Fibroblast of lung (primary cell): ENCODE results near the gene ZNHIT6. TPM values are rescaled to one million over a fixed set of nuclear protein-coding genes. Genes with fewer than 3 reads are reported as not detected.

Experiments
- DNase-seq, 2 donors: peaks; one replicate each; pipeline versions ENCODE4 v3.0.0 to v3.0.0-alpha.2; 2010; ENCODE audit warnings: low read depth in 2 of 2
- H2AFZ ChIP-seq: 2 replicates; pipeline ENCODE4 v1.5.1; 2012; ENCODE audit warnings: low read length, control low read depth, inconsistent platforms
- H3K27ac ChIP-seq: 2 replicates; pipeline ENCODE4 v1.5.1; 2011; ENCODE audit warnings: low read length, control low read depth; ENCODE audit not compliant: insufficient read depth
- H3K27me3 ChIP-seq: 2 replicates; pipeline ENCODE4 v1.5.1; 2011; ENCODE audit warnings: mild to moderate bottlenecking, low read length; ENCODE audit not compliant: control insufficient read depth, insufficient read depth
- H3K36me3 ChIP-seq: 2 replicates; pipeline ENCODE4 v1.5.1; 2011; ENCODE audit warnings: low read length; ENCODE audit not compliant: control insufficient read depth, insufficient read depth
- H3K4me1 ChIP-seq: 2 replicates; pipeline ENCODE4 v1.5.1; 2011; ENCODE audit warnings: low read length; ENCODE audit not compliant: control insufficient read depth, insufficient read depth; ENCODE audit errors: extremely low read depth
- H3K4me2 ChIP-seq: 2 replicates; pipeline ENCODE4 v1.5.1; 2011; ENCODE audit warnings: low read length, control low read depth; ENCODE audit not compliant: insufficient read depth; ENCODE audit errors: extremely low read depth
- H3K4me3 ChIP-seq, 4 experiments: fragments of 200-600 bp in 1 of 4; sonication (generic) in 1 of 4; replicated peaks in 1 of 4; 2 replicates each; pipeline ENCODE4 v1.5.1; 2011 to 2016; ENCODE audit warnings: low read length in 4 of 4, low read depth in 3 of 4, mild to moderate bottlenecking in 3 of 4, control low read depth in 2 of 4, inconsistent platforms in 1 of 4, mixed read lengths in 1 of 4; ENCODE audit not compliant: insufficient read depth in 1 of 4; ENCODE audit errors: control extremely low read depth in 1 of 4
- H3K79me2 ChIP-seq: 2 replicates; pipeline ENCODE4 v1.5.1; 2012; ENCODE audit warnings: mild to moderate bottlenecking, low read length, inconsistent platforms; ENCODE audit not compliant: control insufficient read depth, insufficient read depth
- H3K9ac ChIP-seq: 2 replicates; pipeline ENCODE4 v1.5.1; 2011; ENCODE audit warnings: mild to moderate bottlenecking, low read length, control low read depth; ENCODE audit not compliant: insufficient read depth
- H3K9me3 ChIP-seq: 2 replicates; pipeline ENCODE4 v1.5.1; 2012; ENCODE audit warnings: low read depth, low read length; ENCODE audit not compliant: control insufficient read depth, insufficient read depth
- H4K20me1 ChIP-seq: 2 replicates; pipeline ENCODE4 v1.5.1; 2011; ENCODE audit warnings: low read length; ENCODE audit not compliant: control insufficient read depth, insufficient read depth; ENCODE audit errors: extremely low read depth
- CTCF ChIP-seq, 2 donors: IDR thresholded peaks in 1 of 2; conservative IDR thresholded peaks in 1 of 2; 1 replicate in 1 of 2; 2 replicates in 1 of 2; pipeline ENCODE4 v1.5.1; 2011 to 2012; ENCODE audit warnings: low read length in 2 of 2, control low read depth in 1 of 2, inconsistent platforms in 1 of 2, low read depth in 1 of 2, mild to moderate bottlenecking in 1 of 2
- EZH2 ChIP-seq: IDR thresholded peaks from 2 replicates; pipeline ENCODE4 v1.5.1; 2012; ENCODE audit warnings: low read length, control low read depth, mild to moderate bottlenecking; ENCODE audit errors: missing control alignments
- polyA plus RNA-seq, 2 donors: library from polyadenylated mRNA; depleted of rRNA in 1 of 2; stranded (reverse) in 1 of 2; unstranded in 1 of 2; fragments of >200 nt; gene quantifications; 2 replicates each; pipeline ENCODE4 v1.2.1, GENCODE V29; 2011 to 2012; ENCODE audit warnings: missing spikeins in 1 of 2
- total RNA-seq: library from RNA; depleted of rRNA; stranded (reverse); fragments of >200 nt; gene quantifications from 2 replicates; pipeline ENCODE4 v1.2.1, GENCODE V29; 2014

ZNHIT6 gene
- total and polyA plus RNA-seq, 2 donors (not counting 1 experiment from before 2014, with no cell fraction given) = 14.3 to 15.5 TPM

- H3K9ac ChIP-seq = no peak overlapping the region
- no peak overlapping the region for H3K4me2 ChIP-seq
- no peaks in the 10 kb centered on the region for H3K36me3 ChIP-seq
- H3K27ac ChIP-seq = no peak overlapping the region
- H3K4me1 ChIP-seq = peaks cover 2% of the 10 kb centered on the region
- H3K9me3 ChIP-seq = no peaks in the 10 kb centered on the region
- H2AFZ ChIP-seq = no peak overlapping the region
- no peaks in the 10 kb centered on the region for H3K27me3 ChIP-seq
- H4K20me1 ChIP-seq = no peaks in the 10 kb centered on the region
- TF ChIP-seq CTCF (conservative IDR thresholded peaks at IDR 0.05 in 1 of 2, IDR thresholded peaks at IDR 0.05 in 1 of 2; ENCODE audit: low read depth in 1 of 2, low read length in 2 of 2) (no peak), EZH2 (no peak)
- H3K79me2 ChIP-seq = peaks cover 3% of the 10 kb centered on the region
- no peak overlapping the region for H3K4me3 ChIP-seq
- no peak for DNase-seq
These were observed 10.3 kb downstream of the ZNHIT6 start for GRCh38 chr1:85697895-85698294.

GRCh38 chr1:85692730-85693314 is 15.4 kb downstream of the ZNHIT6 start:
- peaks cover 6% of the 10 kb centered on the region for H3K4me1 ChIP-seq
- peaks cover 2% of the 10 kb centered on the region for H3K36me3 ChIP-seq
- H3K4me3 ChIP-seq = no peak overlapping the region
- H3K27me3 ChIP-seq = no peaks in the 10 kb centered on the region
- H3K9ac ChIP-seq = no peak overlapping the region
- H4K20me1 ChIP-seq = no peaks in the 10 kb centered on the region
- H2AFZ ChIP-seq = no peak overlapping the region
- H3K27ac ChIP-seq = no peak overlapping the region
- TF ChIP-seq CTCF (conservative IDR thresholded peaks at IDR 0.05 in 1 of 2, IDR thresholded peaks at IDR 0.05 in 1 of 2; ENCODE audit: low read depth in 1 of 2, low read length in 2 of 2) (peak in 1 of 2 donors; percentile 42), EZH2 (no peak)
- peak; percentile 56 to 84 for DNase-seq
- no peaks in the 10 kb centered on the region for H3K9me3 ChIP-seq
- peaks cover 4% of the 10 kb centered on the region for H3K79me2 ChIP-seq
- no peak overlapping the region for H3K4me2 ChIP-seq

- no peaks in the 10 kb centered on the region for H3K27me3 ChIP-seq
- no peak overlapping the region for H3K4me2 ChIP-seq
- no peak overlapping the region for H3K27ac ChIP-seq
- H4K20me1 ChIP-seq = no peaks in the 10 kb centered on the region
- H3K9ac ChIP-seq = no peak overlapping the region
- H3K9me3 ChIP-seq = no peaks in the 10 kb centered on the region
- no peak overlapping the region for H3K4me3 ChIP-seq
- no peak overlapping the region for H2AFZ ChIP-seq
- no peak for DNase-seq
- H3K36me3 ChIP-seq = peaks cover 2% of the 10 kb centered on the region
- H3K4me1 ChIP-seq = peaks cover 6% of the 10 kb centered on the region
- peaks cover 4% of the 10 kb centered on the region for H3K79me2 ChIP-seq
- TF ChIP-seq CTCF (conservative IDR thresholded peaks at IDR 0.05 in 1 of 2, IDR thresholded peaks at IDR 0.05 in 1 of 2; ENCODE audit: low read depth in 1 of 2, low read length in 2 of 2) (no peak), EZH2 (no peak)
These were observed 18.3 kb downstream of the ZNHIT6 start for GRCh38 chr1:85689775-85690404.
